Hematopoietic multipotent progenitor cell (in vitro differentiated cells): Measurements from ENCODE around the gene TEX36. TPM values are rescaled to one million over a fixed set of nuclear protein-coding genes. Genes with fewer than 3 reads are reported as not detected.
"Not testable (repeated sequence)": the region's sequence is repeated elsewhere in the genome, so short reads cannot be mapped to it uniquely, and the experiment has no call there.

Source experiments
- DNase-seq, 3 donors: peaks; one replicate each; pipeline ENCODE4 v3.0.0-alpha.2; 2011 to 2015; ENCODE audit warnings: low read depth in 2 of 3, low spot score in 2 of 3
- total RNA-seq: library from RNA; depleted of rRNA; stranded (reverse); fragments of >200 nt; gene quantifications from one replicate; pipeline ENCODE4 v1.2.3, GENCODE V29; 2012

TEX36 gene
- total RNA-seq, 1 donor = not detected

- DNase-seq = no peak
Observed at GRCh38 chr10:125637496-125637895, 45.5 kb downstream of the TEX36 start.

DNA sequence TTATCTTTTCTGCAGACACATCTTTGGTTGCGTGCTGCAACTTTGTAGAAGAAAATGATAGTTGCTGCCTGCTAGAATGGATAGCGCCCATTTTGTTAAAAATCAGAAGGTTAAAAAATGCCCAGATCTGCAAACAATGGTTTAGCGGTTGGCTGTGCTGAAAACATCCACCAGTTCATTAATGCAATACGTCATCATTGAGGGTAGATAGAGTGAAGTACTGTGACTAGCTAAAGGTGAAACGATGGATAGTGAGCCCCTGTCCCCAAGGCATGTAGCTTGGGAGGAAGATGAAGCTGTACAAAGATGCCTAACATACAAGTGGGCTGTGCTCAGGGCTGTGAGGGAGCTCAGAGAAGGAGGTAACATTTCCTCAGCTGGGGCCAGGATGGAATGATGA is 48.4 kb downstream of the TEX36 start:
- no peak for DNase-seq

GRCh38 chr10:125633517-125633999 is 49.4 kb downstream of the TEX36 start:
- DNase-seq = no peak

DNA sequence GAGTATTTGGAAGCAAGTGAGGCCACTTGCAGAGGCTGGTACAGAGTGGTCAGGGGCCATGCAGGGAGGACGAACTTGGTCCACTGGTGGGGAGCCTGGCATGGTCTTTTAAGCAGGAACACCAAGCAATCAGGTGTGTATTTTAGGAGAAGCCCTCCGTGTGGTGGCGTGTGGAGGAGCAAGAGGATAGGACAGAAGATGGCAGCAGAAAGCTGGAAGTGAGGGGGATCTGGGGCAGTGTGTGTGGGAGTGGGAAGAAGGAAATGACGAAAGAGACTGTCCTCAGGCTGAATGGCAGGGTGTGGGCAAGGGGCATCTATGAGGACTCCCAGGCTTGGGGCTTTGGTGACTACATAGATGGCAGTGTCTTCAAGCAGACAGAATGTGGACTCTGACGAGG is 51.2 kb downstream of the TEX36 start:
- DNase-seq = no peak

- DNase-seq = peak in 2 of 3 donors; percentile 2 to 36
Observed at GRCh38 chr10:125629758-125630376, 53.1 kb downstream of the TEX36 start.

DNA sequence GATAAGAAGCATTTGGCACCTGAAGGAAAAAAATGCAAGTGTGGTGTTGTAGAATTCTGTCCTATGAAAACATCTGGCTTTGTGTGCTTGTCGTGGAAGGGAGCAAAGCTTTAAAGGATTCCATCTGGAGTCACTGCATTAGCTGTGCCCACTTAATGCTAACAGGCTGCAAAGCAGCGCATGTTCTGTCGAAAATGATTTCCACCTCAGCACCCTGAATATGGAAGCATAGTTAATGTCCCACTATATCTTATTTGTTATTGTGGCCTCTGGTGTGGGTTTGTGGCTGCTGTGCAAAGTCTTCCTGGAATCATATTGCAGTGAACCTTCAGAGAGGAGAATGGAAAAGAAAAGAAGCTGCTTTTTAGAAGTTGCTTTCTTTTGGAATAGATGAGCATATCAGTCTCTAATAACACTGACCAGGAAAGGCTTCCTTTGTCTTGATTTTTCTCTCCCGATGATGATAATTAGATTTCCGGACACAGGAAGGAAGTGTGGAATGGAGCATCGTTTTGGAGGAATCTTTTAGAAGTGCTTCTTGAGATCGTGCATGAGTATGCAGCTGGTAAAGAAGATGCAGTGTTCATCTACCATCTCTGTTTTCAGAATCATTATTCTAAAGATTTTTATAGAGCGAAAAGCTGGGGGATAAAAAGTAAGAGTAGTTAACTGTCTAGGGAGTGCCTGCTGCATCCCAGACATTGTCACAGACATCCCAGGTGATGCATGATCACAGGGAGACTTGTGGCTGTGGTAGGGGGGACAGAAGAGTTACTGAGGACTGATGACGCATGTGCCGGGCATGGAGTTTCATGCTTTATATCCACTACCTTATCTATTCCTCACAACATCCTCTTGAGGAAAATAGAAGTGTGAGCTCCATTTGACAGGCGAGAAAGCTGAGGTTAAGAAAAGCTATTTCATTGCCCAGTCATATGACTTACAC is 54.6 kb downstream of the TEX36 start:
- no peak for DNase-seq

DNA sequence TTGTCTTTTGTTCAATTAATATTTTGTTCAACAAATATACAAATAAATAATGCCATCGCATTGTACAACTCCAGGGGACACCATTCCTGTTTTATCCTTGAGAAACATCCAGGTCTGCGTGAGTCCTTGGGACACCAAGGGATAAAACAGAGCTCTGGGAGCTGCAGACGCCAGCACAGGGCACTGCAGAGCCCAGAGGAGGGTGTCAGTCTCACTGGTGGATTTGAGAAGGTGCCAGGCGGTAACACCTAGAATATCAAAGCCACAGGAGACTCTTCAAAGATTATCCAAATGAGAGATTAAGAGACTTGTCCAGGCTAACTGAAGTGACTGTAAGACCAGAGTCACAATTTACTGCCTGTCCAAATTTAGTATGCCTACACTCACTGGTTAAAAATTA is 55.3 kb downstream of the TEX36 start:
- DNase-seq = no peak

- DNase-seq = no peak
Observed at GRCh38 chr10:125626671-125627070, 56.3 kb downstream of the TEX36 start.

DNA sequence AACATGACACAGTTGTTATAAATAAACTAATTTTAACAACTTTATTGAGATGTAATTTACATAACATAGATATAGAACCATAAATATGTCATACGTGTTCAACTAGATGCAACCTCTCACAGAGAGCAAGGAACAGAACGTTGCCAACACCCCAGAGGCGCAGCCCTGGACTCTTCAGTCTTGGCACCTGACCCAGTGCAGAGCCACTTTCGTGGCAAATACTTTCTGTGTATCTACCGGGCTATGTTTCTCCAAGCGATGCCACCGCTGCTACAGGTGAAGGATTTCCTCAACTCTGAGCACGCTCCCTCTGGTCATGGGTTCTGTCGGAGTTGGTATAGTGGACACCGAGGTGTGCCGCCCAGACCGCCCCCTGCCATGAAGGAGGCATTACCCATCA is 57.4 kb downstream of the TEX36 start:
- DNase-seq = no peak

GRCh38 chr10:125624800-125625199 is 58.2 kb downstream of the TEX36 start:
- no peak for DNase-seq

DNA sequence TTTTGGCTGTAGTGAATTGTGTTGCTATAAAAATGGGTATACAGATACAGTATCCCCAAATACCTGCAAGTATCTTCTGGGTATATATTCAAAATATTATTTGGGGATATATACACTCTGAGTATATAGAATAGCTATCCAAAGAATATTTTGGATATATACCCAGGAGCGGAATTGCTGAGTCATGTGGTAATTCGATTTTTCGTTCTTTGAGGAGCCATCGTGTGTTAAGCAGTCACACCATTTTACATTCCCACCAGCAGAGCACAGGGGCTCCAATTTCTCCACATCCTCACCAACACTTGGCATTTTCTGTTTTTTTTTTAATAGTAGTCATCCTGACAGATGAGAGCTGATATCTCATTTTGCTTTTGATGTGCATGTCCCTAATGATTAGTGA is 61.9 kb downstream of the TEX36 start:
- no peak for DNase-seq

DNA sequence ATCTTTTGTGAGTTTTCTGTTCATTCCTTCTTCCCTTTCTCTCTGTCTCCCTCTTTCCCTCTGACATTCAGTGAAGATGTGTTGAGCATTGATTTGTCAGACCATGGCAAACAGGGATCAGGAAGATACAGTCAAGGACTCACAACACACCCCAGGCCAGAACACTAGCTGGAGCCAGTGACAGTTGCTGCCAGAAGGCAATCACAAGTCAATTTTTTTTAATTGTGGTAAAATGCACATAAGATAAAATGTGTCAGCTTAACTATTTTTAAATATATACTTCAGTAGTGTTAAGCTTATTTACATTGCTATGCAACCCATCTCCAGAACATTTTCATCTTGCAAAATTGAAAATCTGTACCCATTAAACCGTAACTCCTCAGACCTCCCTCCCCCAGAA is 62.6 kb downstream of the TEX36 start:
- no peak for DNase-seq

GRCh38 chr10:125613062-125613461 is 69.9 kb downstream of the TEX36 start:
- not testable (repeated sequence) for DNase-seq

DNA sequence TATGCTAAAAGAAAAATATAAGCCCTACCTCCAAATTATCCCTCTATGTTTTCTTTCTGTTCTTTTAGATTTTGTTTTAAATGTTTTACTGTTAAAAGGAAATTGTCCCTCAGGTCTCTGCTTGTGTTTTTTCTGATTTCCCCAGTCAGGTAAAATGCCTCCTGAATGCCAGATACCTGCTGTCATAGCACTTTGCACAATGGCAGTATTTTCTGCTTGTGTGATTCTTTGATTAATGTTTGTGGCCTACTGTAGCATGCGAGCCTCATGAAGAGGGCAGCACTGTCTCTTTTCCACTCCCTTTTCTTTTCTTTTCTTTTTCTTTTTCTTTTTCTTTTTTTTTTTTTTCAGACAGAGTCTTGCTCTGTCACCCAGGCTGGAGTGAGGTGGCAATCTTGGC is 71.2 kb downstream of the TEX36 start:
- DNase-seq = no peak

DNA sequence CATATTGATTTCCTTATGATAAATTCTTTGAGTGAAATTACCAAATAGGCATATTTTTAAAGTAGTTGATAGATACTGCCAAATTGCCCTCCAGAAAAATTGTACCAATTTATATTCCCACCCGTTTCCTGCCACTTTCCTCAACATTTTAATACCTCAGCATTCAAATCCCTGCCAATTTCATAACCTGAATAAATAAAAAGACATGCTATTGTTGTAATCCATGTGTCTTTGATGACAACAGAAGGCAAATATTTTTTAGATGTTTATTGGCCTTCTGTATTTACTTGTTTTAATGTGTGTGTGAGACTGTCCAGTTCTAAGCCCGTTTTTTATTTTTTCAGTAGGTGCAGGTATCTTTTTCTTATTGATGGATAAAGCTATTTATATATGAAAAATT is 71.7 kb downstream of the TEX36 start:
- DNase-seq = no peak

DNA sequence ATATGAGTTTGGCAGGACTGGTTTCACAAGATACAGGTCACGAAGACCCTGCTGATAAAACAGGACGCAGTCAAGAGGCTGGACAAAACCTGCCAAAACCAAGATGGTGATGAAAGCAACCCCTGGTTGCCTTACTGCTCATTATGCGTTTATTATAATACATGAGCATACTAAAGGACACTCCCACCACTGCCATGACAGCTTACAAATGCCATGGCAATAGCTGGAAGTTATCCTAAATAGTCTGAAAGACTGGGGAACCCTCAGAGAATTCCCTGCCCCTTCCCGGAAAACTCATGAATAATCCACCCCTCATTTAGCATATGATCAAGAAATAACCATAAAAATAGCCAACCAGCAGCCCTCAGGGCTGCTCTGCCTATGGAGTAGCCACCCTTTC is 73.1 kb downstream of the TEX36 start:
- no peak for DNase-seq

- no peak for DNase-seq
Observed at GRCh38 chr10:125608474-125608873, 74.5 kb downstream of the TEX36 start.

- no peak for DNase-seq
Observed at GRCh38 chr10:125607689-125608290, 75.2 kb downstream of the TEX36 start.

GRCh38 chr10:125606414-125607010 is 76.5 kb downstream of the TEX36 start:
- no peak for DNase-seq
